Ovary (tissue), 9 donors: ENCODE data around the gene TMEM184C. TPM values are rescaled to one million over a fixed set of nuclear protein-coding genes. Genes with fewer than 3 reads are reported as not detected.

Experiments
- DNase-seq, 5 donors: peaks; one replicate each; pipeline ENCODE4 v3.0.0-alpha.2; 2019 to 2020
- H3K27ac ChIP-seq, 2 donors: fragments of 200-600 bp; one replicate each; pipeline versions ENCODE4 v1.5.1 to v1.8.0; 2019 to 2022
- H3K27me3 ChIP-seq: fragments of 200-600 bp; one replicate; pipeline ENCODE4 v1.8.0; 2022
- H3K36me3 ChIP-seq: fragments of 200-600 bp; sonication (generic); one replicate; pipeline ENCODE4 v1.5.1; 2019
- H3K4me1 ChIP-seq: one replicate; pipeline ENCODE4 v1.8.1; 2013; ENCODE audit warnings: mild to moderate bottlenecking, moderate library complexity; ENCODE audit not compliant: insufficient read depth
- H3K4me3 ChIP-seq: fragments of 200-600 bp; sonication (generic); one replicate; pipeline ENCODE4 v1.5.1; 2017
- H3K9me3 ChIP-seq, 2 donors: fragments of 200-600 bp in 1 of 2; sonication (generic) in 1 of 2; one replicate each; pipeline versions ENCODE4 v1.5.1 to v1.8.1; 2013 to 2019; ENCODE audit warnings: mild to moderate bottlenecking in 1 of 2, moderate library complexity in 1 of 2
- EP300 ChIP-seq: sonication (generic); formaldehyde crosslinking; IDR thresholded peaks from one replicate; pipeline ENCODE4 v1.6.1; 2017; ENCODE audit warnings: antibody characterized with exemption
- POLR2A ChIP-seq: fragments of 450-650 bp; IDR thresholded peaks from one replicate; pipeline ENCODE4 v1.6.1; 2017; ENCODE audit warnings: antibody characterized with exemption, mild to moderate bottlenecking, moderate library complexity
- WGBS, 3 donors: extraction: QIAGEN DNeasy Blood & Tissue Kit in 1 of 3; methylation state at CpG; one replicate each; pipeline versions ENCODE4 v1.1.5 to v1.1.7; 2013 to 2017; 5-methylcytosine and 5-hydroxymethylcytosine counted together
- intact Hi-C, 4 donors: fragments of 100-400 bp; cut with DNase I; formaldehyde crosslinking; loops; one replicate each; pipeline versions ENCODE4 v1.11.0 to v1.15.1; 2022 to 2023
- polyA plus RNA-seq, 2 donors: library from polyadenylated mRNA; stranded (reverse); fragments of 200-250 nt in 1 of 2; fragments of 350-450 nt in 1 of 2; fragmentation: Illumina TruSeq in 1 of 2; extraction: RNeasy Lipid Tissue Mini Kit (QIAGEN cat#74804) in 1 of 2; gene quantifications; one replicate each; pipeline ENCODE4 v1.2.3, GENCODE V29; 2013 to 2014
- total RNA-seq, 7 donors: library from RNA; depleted of rRNA in 2 of 7; stranded (reverse); fragments of >200 nt in 2 of 7; fragmentation: NEBNext Ultra II Directional in 3 of 7; extraction: Animal tissue kit (Norgen Biotek cat#: 25700) in 3 of 7; gene quantifications; one replicate each; pipeline versions ENCODE4 v1.1.0 to v1.2.4, GENCODE V29; 2016 to 2023
- TF ChIP-seq, protein P1 (sequence below), 3 donors: fragments of 450-650 bp in 2 of 3; fragments of 200-600 bp in 1 of 3; IDR thresholded peaks; one replicate each; pipeline versions ENCODE4 v1.5.1 to v1.8.0; 2016 to 2022; ENCODE audit warnings: antibody characterized with exemption in 3 of 3, mild to moderate bottlenecking in 1 of 3
- donor health status: DM: no; HTN: no; CAD: no; lungs with moderate emphysema.
- donor health status: DM: no; HTN: no; CAD: no.
- donor health status: Bipolar disorder and iron deficiency.
- donor health status: DM: yes; HTN: yes; CAD: no.
- donor health status: DM: no; HTN: no; CAD: no.
- donor health status: DM: yes; HTN: yes; CAD: no.

The TMEM184C gene
- total and polyA plus RNA-seq, 9 donors: 12.9 to 32.0 (median 27.6) TPM

GRCh38 chr4:147648656-147649055 is 31.5 kb downstream of the TMEM184C start:
- no peaks in the 10 kb centered on the region for H3K9me3 ChIP-seq
- H3K4me1 ChIP-seq: no peaks in the 10 kb centered on the region
- DNase-seq: no peak
- intact Hi-C loops: no loop called here
- H3K4me3 ChIP-seq: no peak overlapping the region
- no peaks in the 10 kb centered on the region for H3K36me3 ChIP-seq
- TF ChIP-seq, protein P1, sequence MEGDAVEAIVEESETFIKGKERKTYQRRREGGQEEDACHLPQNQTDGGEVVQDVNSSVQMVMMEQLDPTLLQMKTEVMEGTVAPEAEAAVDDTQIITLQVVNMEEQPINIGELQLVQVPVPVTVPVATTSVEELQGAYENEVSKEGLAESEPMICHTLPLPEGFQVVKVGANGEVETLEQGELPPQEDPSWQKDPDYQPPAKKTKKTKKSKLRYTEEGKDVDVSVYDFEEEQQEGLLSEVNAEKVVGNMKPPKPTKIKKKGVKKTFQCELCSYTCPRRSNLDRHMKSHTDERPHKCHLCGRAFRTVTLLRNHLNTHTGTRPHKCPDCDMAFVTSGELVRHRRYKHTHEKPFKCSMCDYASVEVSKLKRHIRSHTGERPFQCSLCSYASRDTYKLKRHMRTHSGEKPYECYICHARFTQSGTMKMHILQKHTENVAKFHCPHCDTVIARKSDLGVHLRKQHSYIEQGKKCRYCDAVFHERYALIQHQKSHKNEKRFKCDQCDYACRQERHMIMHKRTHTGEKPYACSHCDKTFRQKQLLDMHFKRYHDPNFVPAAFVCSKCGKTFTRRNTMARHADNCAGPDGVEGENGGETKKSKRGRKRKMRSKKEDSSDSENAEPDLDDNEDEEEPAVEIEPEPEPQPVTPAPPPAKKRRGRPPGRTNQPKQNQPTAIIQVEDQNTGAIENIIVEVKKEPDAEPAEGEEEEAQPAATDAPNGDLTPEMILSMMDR (IDR thresholded peaks at IDR 0.05): no peak
- TF ChIP-seq POLR2A (no peak), EP300 (no peak)
- H3K27me3 ChIP-seq: no peaks in the 10 kb centered on the region
- no peak overlapping the region for H3K27ac ChIP-seq

DNA sequence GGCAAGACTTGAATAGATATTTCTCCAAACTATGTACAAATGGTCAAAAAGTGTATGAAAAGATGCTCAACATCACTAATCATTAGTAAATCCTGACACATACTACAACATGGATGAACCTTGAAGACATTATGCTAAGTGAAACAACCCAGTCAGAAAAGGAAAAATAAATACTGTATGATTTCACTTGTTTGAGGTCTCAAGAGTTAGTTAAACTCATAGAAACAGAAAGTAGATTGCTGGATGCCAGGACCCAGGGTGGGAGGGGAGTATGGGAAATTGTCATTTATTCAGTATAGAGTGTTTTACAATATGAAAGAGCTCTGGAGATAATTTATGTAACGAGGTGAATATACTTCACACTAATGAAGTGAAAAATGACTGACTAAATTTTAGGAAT is 34.4 kb downstream of the TMEM184C start:
- no peaks in the 10 kb centered on the region for H3K9me3 ChIP-seq
- no peak overlapping the region for H3K4me3 ChIP-seq
- DNase-seq: no peak
- H3K27ac ChIP-seq: no peak overlapping the region
- intact Hi-C loops: no loop called here
- TF ChIP-seq EP300 (no peak), POLR2A (no peak)
- TF ChIP-seq, protein P1 (IDR thresholded peaks at IDR 0.05): no peak
- no peaks in the 10 kb centered on the region for H3K36me3 ChIP-seq
- WGBS, 3 donors: 83 to 95% (median 89%) methylated on average over 1 of the region's 1 CpG
- no peaks in the 10 kb centered on the region for H3K4me1 ChIP-seq
- no peaks in the 10 kb centered on the region for H3K27me3 ChIP-seq

DNA sequence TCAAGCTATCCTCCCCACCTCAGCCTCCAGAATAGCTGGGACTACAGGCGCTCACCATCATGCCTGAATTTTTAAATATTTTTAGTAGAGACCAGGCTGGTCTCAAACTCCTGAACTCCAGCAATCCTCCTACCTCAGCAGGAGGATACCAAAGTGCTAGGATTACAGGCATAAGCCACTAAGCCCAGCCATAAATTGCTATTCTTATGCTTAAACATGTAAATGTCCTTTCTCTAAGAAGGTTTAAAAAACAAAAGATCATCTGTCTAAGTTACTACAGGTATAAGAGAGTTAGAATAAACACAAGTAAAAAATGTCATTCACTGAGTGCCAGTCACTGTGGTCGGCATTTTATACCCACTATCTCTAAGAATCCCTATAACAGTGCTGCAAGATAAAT is 38.4 kb downstream of the TMEM184C start:
- TF ChIP-seq EP300: no peak
- no peak for TF ChIP-seq POLR2A
- TF ChIP-seq, protein P1 (IDR thresholded peaks at IDR 0.05): no peak
- WGBS, 3 donors: 95 to 97% (median 97%) methylated on average over 2 of the region's 2 CpGs

GRCh38 chr4:147658501-147658900 is 41.3 kb downstream of the TMEM184C start:
- no peaks in the 10 kb centered on the region for H3K36me3 ChIP-seq
- no peak overlapping the region for H3K4me3 ChIP-seq
- DNase-seq: no peak
- no peaks in the 10 kb centered on the region for H3K27me3 ChIP-seq
- no peaks in the 10 kb centered on the region for H3K9me3 ChIP-seq
- intact Hi-C loops: no loop called here
- no peaks in the 10 kb centered on the region for H3K4me1 ChIP-seq
- 89 to 93% (median 90%) methylated on average over 4 of the region's 4 CpGs for WGBS, 3 donors
- H3K27ac ChIP-seq: no peak overlapping the region
- TF ChIP-seq POLR2A (no peak), EP300 (no peak)
- TF ChIP-seq, protein P1 (IDR thresholded peaks at IDR 0.05): no peak

More for the DNA sequence above, 38.4 kb downstream of the TMEM184C start:
- no peaks in the 10 kb centered on the region for H3K9me3 ChIP-seq
- no peak for DNase-seq
- no peak overlapping the region for H3K27ac ChIP-seq
- intact Hi-C loops: no loop called here
- H3K4me1 ChIP-seq: no peaks in the 10 kb centered on the region
- H3K27me3 ChIP-seq: no peaks in the 10 kb centered on the region
- H3K36me3 ChIP-seq: no peaks in the 10 kb centered on the region
- H3K4me3 ChIP-seq: no peak overlapping the region

DNA sequence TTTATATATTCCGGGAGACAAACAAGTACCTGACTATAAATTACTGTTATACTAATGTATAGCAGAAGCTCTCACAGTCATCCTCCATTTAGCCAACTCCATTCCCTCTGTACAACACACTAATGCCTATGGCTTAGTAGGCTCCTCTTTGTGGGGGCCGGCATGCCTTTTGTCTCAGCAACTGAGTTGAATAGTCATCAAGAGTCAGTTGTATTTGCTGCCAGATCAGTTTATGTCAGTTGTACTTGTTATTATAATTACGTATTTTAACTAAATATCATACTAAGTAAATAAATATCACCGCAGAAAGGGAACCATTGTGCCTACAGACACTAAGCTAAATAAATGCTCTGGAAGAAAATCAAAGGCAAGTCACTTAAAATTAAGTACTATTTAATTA is 56.9 kb downstream of the TMEM184C start:
- TF ChIP-seq EP300 (no peak), POLR2A (no peak)
- TF ChIP-seq, protein P1 (IDR thresholded peaks at IDR 0.05): no peak
- H3K9me3 ChIP-seq: no peaks in the 10 kb centered on the region
- no peak overlapping the region for H3K27ac ChIP-seq
- DNase-seq: no peak
- H3K4me1 ChIP-seq: no peaks in the 10 kb centered on the region
- H3K36me3 ChIP-seq: no peaks in the 10 kb centered on the region
- intact Hi-C loops: no loop called here
- no peaks in the 10 kb centered on the region for H3K27me3 ChIP-seq
- no peak overlapping the region for H3K4me3 ChIP-seq
- WGBS, 3 donors: 88 to 94% (median 91%) methylated on average over 4 of the region's 4 CpGs
